Panc1 (cell line): Measurements from ENCODE around the gene SLC36A3. TPM values are rescaled to one million over a fixed set of nuclear protein-coding genes. Genes with fewer than 3 reads are reported as not detected.

Experiments
- ATAC-seq: fragments of 200-7000 bp; cut with Tn5 transposase; 2 replicates; pipeline ENCODE4 v1.9.1; 2020; ENCODE audit warnings: mild to moderate bottlenecking, moderate library complexity
- BruUV-seq: library from RNA; stranded (reverse); fragments of 400-500 nt; replicated peaks from 2 replicates; lab custom pipeline; 2021; lab: Mats Ljungman, UMichigan
- CTCF ChIA-PET: fragments of 300-600 bp; sonication (Branson Sonifier 250); formaldehyde crosslinking; loops from one replicate; lab custom pipeline; 2022; ENCODE audit warnings: antibody characterized with exemption; lab: Charles Lee
- POLR2A ChIA-PET: fragments of 300-600 bp; sonication (Branson Sonifier 250); formaldehyde crosslinking; loops from one replicate; lab custom pipeline; 2022; ENCODE audit warnings: antibody characterized with exemption; lab: Charles Lee
- DNase-seq: peaks from one replicate; pipeline ENCODE4 v3.0.0-alpha.2; 2010; ENCODE audit warnings: low read depth, low spot score
- H3K27ac ChIP-seq: 2 replicates; pipeline ENCODE4 v1.5.1; 2011; ENCODE audit warnings: mild to moderate bottlenecking, low read length, inconsistent platforms
- H3K27me3 ChIP-seq: fragments of 200-500 bp; sonication (Bioruptor generic); 2 replicates; pipeline ENCODE4 v1.6.0; 2014; ENCODE audit warnings: low read length, inconsistent platforms; ENCODE audit not compliant: control insufficient read depth, insufficient read depth
- H3K36me3 ChIP-seq: fragments of 200-500 bp; sonication (Bioruptor generic); 2 replicates; pipeline ENCODE4 v1.5.1; 2014; ENCODE audit warnings: inconsistent platforms, mild to moderate bottlenecking, low read length, moderate library complexity; ENCODE audit not compliant: control insufficient read depth, insufficient read depth
- H3K4me1 ChIP-seq: 2 replicates; pipeline ENCODE4 v1.5.1; 2011; ENCODE audit warnings: inconsistent platforms, mild to moderate bottlenecking, low read length, moderate library complexity; ENCODE audit not compliant: control insufficient read depth, insufficient read depth
- H3K4me3 ChIP-seq, 2 experiments: 2 replicates each; pipeline ENCODE4 v1.5.1; 2011 to 2012; ENCODE audit warnings: low read depth in 2 of 2, low read length in 2 of 2, mild to moderate bottlenecking in 2 of 2, inconsistent platforms in 1 of 2, moderate library complexity in 1 of 2
- H3K9me3 ChIP-seq: fragments of 200-500 bp; sonication (Bioruptor generic); 2 replicates; pipeline ENCODE4 v1.5.1; 2014; ENCODE audit warnings: low read depth, mild to moderate bottlenecking, inconsistent platforms, low read length, moderate library complexity; ENCODE audit not compliant: control insufficient read depth, insufficient read depth
- POLR2AphosphoS5 ChIP-seq: IDR thresholded peaks from 2 replicates; pipeline ENCODE4 v1.6.1; 2012; ENCODE audit warnings: mild to moderate bottlenecking, low read depth, low read length, moderate library complexity
- SIN3A ChIP-seq: IDR thresholded peaks from 2 replicates; pipeline ENCODE4 v1.6.1; 2012; ENCODE audit warnings: low read depth, mild to moderate bottlenecking, low read length, moderate library complexity, borderline replicate concordance; ENCODE audit not compliant: insufficient read depth
- TCF7L2 ChIP-seq: IDR thresholded peaks from 2 replicates; pipeline ENCODE4 v1.6.1; 2011; ENCODE audit warnings: mild to moderate bottlenecking, low read depth, low read length, inconsistent platforms
- in situ Hi-C: cut with HindIII; loops from 2 replicates; pipeline ENCODE4 v1.10.0; 2016; ENCODE audit warnings: low sequenced_read_pairs, low pct_unique_long_range_greater_than_20kb
- intact Hi-C: fragments of 100-400 bp; cut with micrococcal nuclease; formaldehyde crosslinking; loops from one replicate; pipeline ENCODE4 v1.10.0; 2022; ENCODE audit not compliant: unreplicated experiment
- total RNA-seq: library from RNA; stranded (reverse); gene quantifications from one replicate; pipeline ENCODE4 v1.2.1, GENCODE V29; 2021; ENCODE audit not compliant: unreplicated experiment
- TF ChIP-seq, protein P1 (sequence below): fragments of 450-650 bp; IDR thresholded peaks from 2 replicates; pipeline ENCODE4 v1.5.1; 2017; ENCODE audit warnings: mild to moderate bottlenecking
- TF ChIP-seq, protein P2 (sequence below), 2 experiments: IDR thresholded peaks; 2 replicates each; pipeline ENCODE4 v1.6.1; 2011 to 2012; ENCODE audit warnings: low read depth in 2 of 2, control low read depth in 1 of 2, low read length in 1 of 2, mild to moderate bottlenecking in 1 of 2, moderate library complexity in 1 of 2; ENCODE audit not compliant: insufficient read depth in 1 of 2

The SLC36A3 gene
- total RNA-seq, 1 experiment from 2014 or later: not detected

DNA sequence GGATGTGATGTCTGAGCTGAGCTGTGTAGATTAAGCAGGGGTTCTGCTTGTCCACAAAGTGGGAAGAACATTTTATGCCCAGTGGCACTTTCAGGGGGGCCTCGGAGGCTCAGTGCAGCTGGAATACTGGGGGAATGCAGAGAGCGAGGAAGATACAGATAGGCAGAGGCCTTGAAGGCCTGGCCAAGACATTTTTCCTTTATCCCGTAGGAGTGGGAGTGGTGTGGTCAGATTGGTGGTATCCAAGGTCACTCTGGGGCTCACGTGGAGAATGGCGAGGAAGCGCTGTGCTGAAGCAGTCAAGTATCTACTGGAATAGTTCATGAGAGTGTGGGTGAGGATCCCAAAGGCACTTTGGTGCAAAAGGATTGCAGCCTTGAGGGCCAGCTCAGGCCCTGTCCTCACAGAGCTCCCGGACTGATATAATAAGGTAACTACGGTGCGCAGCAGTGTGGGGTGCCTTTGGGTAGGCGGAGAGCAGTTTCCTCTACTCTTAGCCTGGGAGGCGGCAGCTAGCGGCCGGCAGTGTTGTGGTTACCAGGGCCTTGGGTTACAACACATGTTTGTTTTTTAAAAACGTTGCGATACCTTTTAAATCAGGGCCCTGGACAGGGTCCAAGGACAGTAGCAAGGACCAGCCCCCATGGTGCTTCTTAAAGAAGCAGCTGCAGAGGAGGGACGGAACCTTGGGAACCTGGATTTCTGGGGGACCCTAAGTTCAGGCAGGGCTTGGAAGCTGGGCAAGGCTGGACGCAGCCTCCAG lies 68.9 kb downstream of the SLC36A3 start:
- H3K4me3 ChIP-seq: no peak overlapping the region
- peaks cover 2% of the 10 kb centered on the region; the same call in 1 of the 2 replicates for H3K27me3 ChIP-seq
- H3K27ac ChIP-seq: no peak overlapping the region
- CTCF ChIA-PET: interaction anchor here (1.0 kb wide), 1 partner anchor 11 kb away, joined by 4 read pairs; the partner anchor contains the start of gene CCDC69
- no TSS peak for BruUV-seq
- no peaks in the 10 kb centered on the region for H3K9me3 ChIP-seq
- intact Hi-C loops: no loop called here
- in situ Hi-C loops: no loop called here
- peak; percentile 56; the same call in 1 of the 2 replicates for ATAC-seq
- TF ChIP-seq, protein P1, sequence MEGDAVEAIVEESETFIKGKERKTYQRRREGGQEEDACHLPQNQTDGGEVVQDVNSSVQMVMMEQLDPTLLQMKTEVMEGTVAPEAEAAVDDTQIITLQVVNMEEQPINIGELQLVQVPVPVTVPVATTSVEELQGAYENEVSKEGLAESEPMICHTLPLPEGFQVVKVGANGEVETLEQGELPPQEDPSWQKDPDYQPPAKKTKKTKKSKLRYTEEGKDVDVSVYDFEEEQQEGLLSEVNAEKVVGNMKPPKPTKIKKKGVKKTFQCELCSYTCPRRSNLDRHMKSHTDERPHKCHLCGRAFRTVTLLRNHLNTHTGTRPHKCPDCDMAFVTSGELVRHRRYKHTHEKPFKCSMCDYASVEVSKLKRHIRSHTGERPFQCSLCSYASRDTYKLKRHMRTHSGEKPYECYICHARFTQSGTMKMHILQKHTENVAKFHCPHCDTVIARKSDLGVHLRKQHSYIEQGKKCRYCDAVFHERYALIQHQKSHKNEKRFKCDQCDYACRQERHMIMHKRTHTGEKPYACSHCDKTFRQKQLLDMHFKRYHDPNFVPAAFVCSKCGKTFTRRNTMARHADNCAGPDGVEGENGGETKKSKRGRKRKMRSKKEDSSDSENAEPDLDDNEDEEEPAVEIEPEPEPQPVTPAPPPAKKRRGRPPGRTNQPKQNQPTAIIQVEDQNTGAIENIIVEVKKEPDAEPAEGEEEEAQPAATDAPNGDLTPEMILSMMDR: no peak
- TF ChIP-seq POLR2AphosphoS5: no peak
- TF ChIP-seq SIN3A: no peak
- TF ChIP-seq, protein P2, sequence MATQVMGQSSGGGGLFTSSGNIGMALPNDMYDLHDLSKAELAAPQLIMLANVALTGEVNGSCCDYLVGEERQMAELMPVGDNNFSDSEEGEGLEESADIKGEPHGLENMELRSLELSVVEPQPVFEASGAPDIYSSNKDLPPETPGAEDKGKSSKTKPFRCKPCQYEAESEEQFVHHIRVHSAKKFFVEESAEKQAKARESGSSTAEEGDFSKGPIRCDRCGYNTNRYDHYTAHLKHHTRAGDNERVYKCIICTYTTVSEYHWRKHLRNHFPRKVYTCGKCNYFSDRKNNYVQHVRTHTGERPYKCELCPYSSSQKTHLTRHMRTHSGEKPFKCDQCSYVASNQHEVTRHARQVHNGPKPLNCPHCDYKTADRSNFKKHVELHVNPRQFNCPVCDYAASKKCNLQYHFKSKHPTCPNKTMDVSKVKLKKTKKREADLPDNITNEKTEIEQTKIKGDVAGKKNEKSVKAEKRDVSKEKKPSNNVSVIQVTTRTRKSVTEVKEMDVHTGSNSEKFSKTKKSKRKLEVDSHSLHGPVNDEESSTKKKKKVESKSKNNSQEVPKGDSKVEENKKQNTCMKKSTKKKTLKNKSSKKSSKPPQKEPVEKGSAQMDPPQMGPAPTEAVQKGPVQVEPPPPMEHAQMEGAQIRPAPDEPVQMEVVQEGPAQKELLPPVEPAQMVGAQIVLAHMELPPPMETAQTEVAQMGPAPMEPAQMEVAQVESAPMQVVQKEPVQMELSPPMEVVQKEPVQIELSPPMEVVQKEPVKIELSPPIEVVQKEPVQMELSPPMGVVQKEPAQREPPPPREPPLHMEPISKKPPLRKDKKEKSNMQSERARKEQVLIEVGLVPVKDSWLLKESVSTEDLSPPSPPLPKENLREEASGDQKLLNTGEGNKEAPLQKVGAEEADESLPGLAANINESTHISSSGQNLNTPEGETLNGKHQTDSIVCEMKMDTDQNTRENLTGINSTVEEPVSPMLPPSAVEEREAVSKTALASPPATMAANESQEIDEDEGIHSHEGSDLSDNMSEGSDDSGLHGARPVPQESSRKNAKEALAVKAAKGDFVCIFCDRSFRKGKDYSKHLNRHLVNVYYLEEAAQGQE (IDR thresholded peaks at IDR 0.05; ENCODE audit: insufficient read depth in 1 of 2, low read depth in 2 of 2, low read length in 1 of 2): no peak
- TF ChIP-seq TCF7L2: no peak
- H3K4me1 ChIP-seq: no peaks in the 10 kb centered on the region
- no peaks in the 10 kb centered on the region for H3K36me3 ChIP-seq
- no peak for DNase-seq
- POLR2A ChIA-PET: no interaction called here

DNA sequence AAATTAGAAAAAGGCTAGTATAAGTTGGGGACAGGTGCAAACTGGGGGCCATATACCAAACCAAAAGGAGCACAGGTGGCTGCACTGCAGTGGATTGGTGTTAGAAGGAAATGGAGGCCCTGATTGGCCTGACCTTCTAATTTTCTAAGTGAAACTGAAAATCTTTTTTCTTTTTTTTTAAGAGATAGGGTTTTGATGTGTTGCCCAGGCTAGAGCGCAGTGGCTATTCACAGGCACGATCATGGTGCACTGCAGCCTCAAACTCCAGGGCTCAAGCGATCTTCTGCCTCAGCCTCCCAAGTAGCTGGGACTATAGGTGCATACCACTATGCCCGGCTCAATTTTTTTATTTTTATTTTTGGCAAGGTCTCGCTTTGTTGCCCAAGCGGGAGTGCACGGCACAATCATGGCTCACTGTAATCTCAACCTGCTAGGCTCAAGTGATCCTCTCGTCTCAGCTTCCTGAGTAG lies 69.9 kb downstream of the SLC36A3 start:
- Histone ChIP-seq H3K27ac (no peak overlapping the region), H3K4me3 (no peak overlapping the region), H3K4me1 (no peaks in the 10 kb centered on the region), H3K36me3 (no peaks in the 10 kb centered on the region), H3K27me3 (peaks cover 2% of the 10 kb centered on the region; the same call in 1 of the 2 replicates), H3K9me3 (no peaks in the 10 kb centered on the region)
- ATAC-seq (no peak), DNase-seq (no peak)
- BruUV-seq: no TSS peak
- ChIA-PET CTCF (no interaction called here), POLR2A (no interaction called here)
- TF ChIP-seq, protein P2 (IDR thresholded peaks at IDR 0.05; ENCODE audit: insufficient read depth in 1 of 2, low read depth in 2 of 2, low read length in 1 of 2): no peak
- TF ChIP-seq, protein P1: no peak
- TF ChIP-seq SIN3A (no peak), TCF7L2 (no peak), POLR2AphosphoS5 (no peak)
- intact Hi-C loops (no loop called here), in situ Hi-C loops (no loop called here)
